Measurements from ENCODE around the gene GNRHR. TPM values are rescaled to one million over a fixed set of nuclear protein-coding genes. Genes with fewer than 3 reads are reported as not detected.
"Not testable (repeated sequence)": the region's sequence is repeated elsewhere in the genome, so short reads cannot be mapped to it uniquely, and the experiment has no call there.

Gene GNRHR
- total RNA-seq, 4 donors from 2014 or later: not detected

- no peaks in the 10 kb centered on the region for H3K9me3 ChIP-seq
- WGBS, 2 donors (ENCODE audit: low coverage in 1 of 2): 95 to 100% methylated on average over 1 of the region's 1 CpG
- H3K27me3 ChIP-seq: no peaks in the 10 kb centered on the region
- ATAC-seq: no peak
- TF ChIP-seq EP300 (IDR thresholded peaks at IDR 0.05) (no peak), CTCF (IDR thresholded peaks at IDR 0.05) (no peak), POLR2AphosphoS5 (IDR thresholded peaks at IDR 0.05) (no peak), POLR2A (IDR thresholded peaks at IDR 0.05) (no peak)
- no peaks in the 10 kb centered on the region for H3K4me1 ChIP-seq
- H3K36me3 ChIP-seq: peaks cover 0 to 13% of the 10 kb centered on the region in 2 donors
- no peak overlapping the region for H3K4me3 ChIP-seq
- H3K27ac ChIP-seq: no peak overlapping the region
Measured at GRCh38 chr4:67736262-67736661, 17.9 kb downstream of the GNRHR start.

- no peak for TF ChIP-seq POLR2A (IDR thresholded peaks at IDR 0.05)
- TF ChIP-seq CTCF (IDR thresholded peaks at IDR 0.05): no peak
- no peak for TF ChIP-seq POLR2AphosphoS5 (IDR thresholded peaks at IDR 0.05)
- no peak for TF ChIP-seq EP300 (IDR thresholded peaks at IDR 0.05)
- no peak overlapping the region for H3K4me3 ChIP-seq
- no peak overlapping the region for H3K27ac ChIP-seq
- no peaks in the 10 kb centered on the region for H3K4me1 ChIP-seq
- ATAC-seq: no peak
- H3K36me3 ChIP-seq: peaks cover 0 to 14% of the 10 kb centered on the region in 2 donors
- H3K9me3 ChIP-seq: no peaks in the 10 kb centered on the region
- H3K27me3 ChIP-seq: no peaks in the 10 kb centered on the region
Measured at GRCh38 chr4:67735325-67735724, 18.9 kb downstream of the GNRHR start.

GRCh38 chr4:67730511-67730910 is 23.7 kb downstream of the GNRHR start:
- H3K4me3 ChIP-seq, H3K4me1 ChIP-seq, H3K9me3 ChIP-seq, H3K27me3 ChIP-seq, H3K27ac ChIP-seq, ATAC-seq: not testable (repeated sequence)
- H3K36me3 ChIP-seq: peaks cover 0 to 20% of the 10 kb centered on the region in 2 donors
- 94 to 100% methylated on average over 2 to 3 of the region's 3 CpGs for WGBS, 2 donors (ENCODE audit: low coverage in 1 of 2)

DNA sequence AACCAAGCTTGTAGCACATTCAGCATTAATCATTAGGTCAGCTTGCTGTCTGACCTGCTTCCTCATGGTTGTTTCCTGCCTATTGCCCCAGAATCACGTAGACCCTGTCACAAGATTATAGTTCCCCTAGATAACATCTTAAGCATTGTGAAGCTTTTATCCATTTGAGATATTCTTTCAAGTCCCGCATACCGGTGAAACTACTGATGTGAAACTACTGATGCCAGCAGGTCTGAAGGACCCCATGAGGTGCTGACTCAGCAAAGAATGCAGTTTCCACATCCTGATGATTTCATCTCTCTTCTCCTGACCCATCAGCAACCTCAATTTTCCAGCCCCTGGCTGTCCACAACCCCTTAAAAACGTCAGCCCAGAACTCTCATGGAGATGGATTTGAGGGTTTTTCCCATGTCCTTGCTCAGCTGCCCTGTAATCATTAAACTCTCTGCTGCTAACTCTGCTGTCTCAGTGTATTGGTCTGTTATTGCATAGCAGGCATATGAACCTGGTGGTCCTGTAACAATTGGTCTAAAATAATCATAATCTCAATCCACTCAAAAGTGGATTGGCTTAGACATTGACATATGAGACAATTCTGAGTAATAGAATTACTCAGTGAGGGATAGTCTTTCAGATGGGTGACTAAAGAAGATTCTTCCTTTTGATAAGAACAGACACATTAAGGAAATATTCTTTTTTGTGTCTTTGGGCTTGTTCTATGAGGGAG is 26.9 kb downstream of the GNRHR start:
- Histone ChIP-seq H3K36me3 (peaks cover 0 to 21% of the 10 kb centered on the region in 2 donors), H3K4me3 (no peak overlapping the region), H3K27ac (no peak overlapping the region), H3K4me1 (no peaks in the 10 kb centered on the region), H3K27me3 (no peaks in the 10 kb centered on the region), H3K9me3 (no peaks in the 10 kb centered on the region)
- no peak for TF ChIP-seq EP300 (IDR thresholded peaks at IDR 0.05)
- no peak for TF ChIP-seq POLR2AphosphoS5 (IDR thresholded peaks at IDR 0.05)
- no peak for TF ChIP-seq POLR2A (IDR thresholded peaks at IDR 0.05)
- TF ChIP-seq CTCF (IDR thresholded peaks at IDR 0.05): no peak
- 46 to 53% methylated on average over 4 of the region's 4 CpGs for WGBS, 2 donors (ENCODE audit: low coverage in 1 of 2)
- ATAC-seq: no peak

- no peak for ATAC-seq
- Histone ChIP-seq H3K9me3 (no peaks in the 10 kb centered on the region), H3K4me3 (no peak overlapping the region), H3K36me3 (peaks cover 0 to 26% of the 10 kb centered on the region in 2 donors), H3K27me3 (no peaks in the 10 kb centered on the region), H3K27ac (no peak overlapping the region), H3K4me1 (no peaks in the 10 kb centered on the region)
- WGBS, 2 donors (ENCODE audit: low coverage in 1 of 2): 75 to 95% methylated on average over 2 to 4 of the region's 4 CpGs
- no peak for TF ChIP-seq EP300 (IDR thresholded peaks at IDR 0.05)
- no peak for TF ChIP-seq POLR2AphosphoS5 (IDR thresholded peaks at IDR 0.05)
- no peak for TF ChIP-seq CTCF (IDR thresholded peaks at IDR 0.05)
- TF ChIP-seq POLR2A (IDR thresholded peaks at IDR 0.05): no peak
Measured at GRCh38 chr4:67725981-67726380, 28.2 kb downstream of the GNRHR start.
